Natural killer cell (primary cell): ENCODE data around the gene BCL2L12. TPM values are rescaled to one million over a fixed set of nuclear protein-coding genes. Genes with fewer than 3 reads are reported as not detected.

Experiments used
- ATAC-seq, 3 donors: fragments of 150-1000 bp in 2 of 3; fragments of 200-7000 bp in 1 of 3; cut with Tn5 transposase; 1 replicate in 1 of 3; 2 replicates in 2 of 3; pipeline ENCODE4 v1.10.0; 2021; ENCODE audit warnings: mild to moderate bottlenecking in 2 of 3, moderate library complexity in 2 of 3
- DNase-seq, 2 donors: peaks; one replicate each; pipeline versions ENCODE4 v3.0.0 to v3.0.0-alpha.2; 2013 to 2021; ENCODE audit warnings: mixed read lengths in 1 of 2
- H3K27ac ChIP-seq: one replicate; pipeline ENCODE4 v1.5.1; 2013; ENCODE audit warnings: mild to moderate bottlenecking, low read length
- H3K27me3 ChIP-seq: one replicate; pipeline ENCODE4 v1.6.1; 2013; ENCODE audit warnings: low read length; ENCODE audit not compliant: control insufficient read depth, insufficient read depth
- H3K36me3 ChIP-seq: one replicate; pipeline ENCODE4 v1.6.1; 2013; ENCODE audit warnings: low read length; ENCODE audit not compliant: control insufficient read depth, insufficient read depth
- H3K4me1 ChIP-seq: one replicate; pipeline ENCODE4 v1.6.1; 2013; ENCODE audit warnings: low read length; ENCODE audit not compliant: control insufficient read depth, insufficient read depth
- H3K4me3 ChIP-seq: one replicate; pipeline ENCODE4 v1.5.1; 2013; ENCODE audit warnings: low read length
- H3K9me3 ChIP-seq: one replicate; pipeline ENCODE4 v1.6.1; 2013; ENCODE audit warnings: low read length; ENCODE audit not compliant: control insufficient read depth, insufficient read depth
- H3K27ac Mint-ChIP-seq, 2 donors: one replicate each; pipeline ENCODE4 v1.8.0; 2022; ENCODE audit warnings: mild to moderate bottlenecking in 2 of 2, mixed read lengths in 2 of 2, moderate library complexity in 1 of 2
- H3K27me3 Mint-ChIP-seq, 2 donors: one replicate each; pipeline ENCODE4 v1.8.0; 2022; ENCODE audit warnings: low read depth in 2 of 2, mixed read lengths in 2 of 2
- H3K36me3 Mint-ChIP-seq: one replicate; pipeline ENCODE4 v1.8.0; 2022; ENCODE audit warnings: mixed read lengths
- H3K4me1 Mint-ChIP-seq, 2 donors: one replicate each; pipeline ENCODE4 v1.8.0; 2022; ENCODE audit warnings: mixed read lengths in 2 of 2
- H3K4me3 Mint-ChIP-seq: one replicate; pipeline ENCODE4 v1.8.0; 2022; ENCODE audit warnings: mild to moderate bottlenecking, moderate library complexity, mixed read lengths
- H3K9me3 Mint-ChIP-seq, 2 donors: one replicate each; pipeline ENCODE4 v1.8.0; 2022; ENCODE audit warnings: mixed read lengths in 2 of 2
- CTCF ChIP-seq: fragments of 200-600 bp; IDR thresholded peaks from one replicate; pipeline ENCODE4 v1.8.0; 2022; ENCODE audit warnings: antibody characterized with exemption
- WGBS: methylation state at CpG from one replicate; pipeline ENCODE4 v1.1.7; 2013; ENCODE audit warnings: missing lambda C conversion rate; ENCODE audit not compliant: insufficient coverage; 5-methylcytosine and 5-hydroxymethylcytosine counted together
- intact Hi-C: fragments of 100-400 bp; cut with micrococcal nuclease; formaldehyde crosslinking; loops from one replicate; pipeline ENCODE4 v1.14.2; 2022
- total RNA-seq, 4 donors: library from RNA; stranded (reverse); fragments of 120-200 nt in 1 of 4; gene quantifications; one replicate each; pipeline versions ENCODE4 v1.2.3 to v1.2.4, GENCODE V29; 2013 to 2022

BCL2L12 gene
- total RNA-seq, 3 donors from 2014 or later (not counting 1 experiment from before 2014, with no cell fraction given): 15.6 to 34.6 (median 22.3) TPM

GRCh38 chr19:49665036-49665350, 740 bp upstream of the BCL2L12 start:
- ATAC-seq (no peak), DNase-seq (no peak)
- peak overlapping the region; percentile 73 for H3K27ac ChIP-seq
- H3K27me3 ChIP-seq: no peaks in the 10 kb centered on the region
- Mint-ChIP-seq H3K4me3 (peak overlapping the region; percentile 99), H3K9me3 (no peaks in the 10 kb centered on the region), H3K4me1 (peaks cover 33 to 50% of the 10 kb centered on the region in 2 donors), H3K36me3 (no peaks in the 10 kb centered on the region), H3K27ac (peak overlapping the region; percentile 96 to 99), H3K27me3 (no peaks in the 10 kb centered on the region)
- no peak for TF ChIP-seq CTCF
- under 1% methylated on average over 7 of the region's 7 CpGs for WGBS
- H3K4me1 ChIP-seq: peaks cover 34% of the 10 kb centered on the region
- intact Hi-C loops: loop anchor here (1.0 to 2.0 kb wide), 2 partner anchors 11 to 16 kb away; no protein-coding TSS in a partner anchor
- peak overlapping the region; percentile 91 for H3K4me3 ChIP-seq
- peaks cover 25% of the 10 kb centered on the region for H3K36me3 ChIP-seq
- H3K9me3 ChIP-seq: no peaks in the 10 kb centered on the region

DNA sequence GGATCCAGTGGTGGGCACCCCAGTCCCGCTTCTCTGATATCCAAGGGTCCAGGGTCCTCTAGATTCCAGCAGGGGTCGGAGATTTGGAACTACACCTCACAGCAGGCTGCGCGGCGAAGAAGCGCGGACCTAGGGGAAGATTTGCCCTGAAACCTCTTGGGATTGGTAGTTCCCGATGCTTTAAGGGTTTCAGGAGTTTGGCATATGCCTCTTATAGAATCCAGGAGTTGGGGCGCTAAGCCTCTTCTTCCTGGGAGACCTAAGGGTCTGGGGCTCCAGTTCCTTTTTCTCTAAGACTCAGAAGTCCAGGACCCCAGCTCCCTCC, 349 bp downstream of the BCL2L12 start:
- peak overlapping the region; percentile 91 for H3K4me3 ChIP-seq
- 1% methylated on average over 9 of the region's 9 CpGs for WGBS
- no peaks in the 10 kb centered on the region for H3K27me3 ChIP-seq
- no peak for TF ChIP-seq CTCF
- intact Hi-C loops: no loop called here
- H3K4me1 Mint-ChIP-seq: peaks cover 33 to 50% of the 10 kb centered on the region in 2 donors
- peak overlapping the region; percentile 68 for H3K27ac ChIP-seq
- no peaks in the 10 kb centered on the region for H3K9me3 Mint-ChIP-seq
- peak overlapping the region; percentile 96 to 99 for H3K27ac Mint-ChIP-seq
- peak; percentile 1 to 6 (median 1) for ATAC-seq
- H3K27me3 Mint-ChIP-seq: no peaks in the 10 kb centered on the region
- H3K4me3 Mint-ChIP-seq: peak overlapping the region; percentile 99
- H3K36me3 Mint-ChIP-seq: no peaks in the 10 kb centered on the region
- H3K4me1 ChIP-seq: peaks cover 34% of the 10 kb centered on the region
- H3K36me3 ChIP-seq: peaks cover 17% of the 10 kb centered on the region
- DNase-seq: no peak
- H3K9me3 ChIP-seq: no peaks in the 10 kb centered on the region

DNA sequence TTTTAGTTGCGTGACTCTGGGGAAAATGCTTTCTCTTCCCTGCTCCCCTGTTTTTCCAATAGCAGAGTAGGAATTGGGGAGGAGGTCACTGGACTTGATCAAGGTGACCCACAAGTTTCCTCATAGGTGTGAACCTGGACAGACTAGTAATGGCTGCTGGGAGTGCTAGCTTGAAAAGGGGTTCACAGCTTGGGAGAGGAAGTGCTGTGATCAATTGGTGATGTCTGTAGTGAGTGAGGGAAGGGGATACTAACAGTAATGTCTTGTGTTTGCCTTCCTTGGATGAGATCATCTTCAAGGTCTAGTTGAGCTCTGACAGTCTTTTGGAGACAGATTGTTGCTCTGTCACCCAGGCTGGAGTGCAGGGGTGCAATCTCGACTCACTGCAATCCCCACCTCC, 1.7 kb downstream of the BCL2L12 start:
- no peak overlapping the region for H3K27ac ChIP-seq
- no peak overlapping the region for H3K4me3 ChIP-seq
- no peak for TF ChIP-seq CTCF
- Mint-ChIP-seq H3K27ac (peak overlapping the region in 1 of 2 donors; percentile 96), H3K4me1 (peaks cover 38 to 52% of the 10 kb centered on the region in 2 donors), H3K4me3 (peak overlapping the region; percentile 99), H3K36me3 (no peaks in the 10 kb centered on the region), H3K27me3 (no peaks in the 10 kb centered on the region), H3K9me3 (no peaks in the 10 kb centered on the region)
- DNase-seq (no peak), ATAC-seq (no peak)
- H3K36me3 ChIP-seq: peaks cover 4% of the 10 kb centered on the region
- H3K4me1 ChIP-seq: peaks cover 40% of the 10 kb centered on the region
- H3K9me3 ChIP-seq: no peaks in the 10 kb centered on the region
- WGBS: 97% methylated on average over 2 of the region's 2 CpGs
- intact Hi-C loops: no loop called here
- no peaks in the 10 kb centered on the region for H3K27me3 ChIP-seq

DNA sequence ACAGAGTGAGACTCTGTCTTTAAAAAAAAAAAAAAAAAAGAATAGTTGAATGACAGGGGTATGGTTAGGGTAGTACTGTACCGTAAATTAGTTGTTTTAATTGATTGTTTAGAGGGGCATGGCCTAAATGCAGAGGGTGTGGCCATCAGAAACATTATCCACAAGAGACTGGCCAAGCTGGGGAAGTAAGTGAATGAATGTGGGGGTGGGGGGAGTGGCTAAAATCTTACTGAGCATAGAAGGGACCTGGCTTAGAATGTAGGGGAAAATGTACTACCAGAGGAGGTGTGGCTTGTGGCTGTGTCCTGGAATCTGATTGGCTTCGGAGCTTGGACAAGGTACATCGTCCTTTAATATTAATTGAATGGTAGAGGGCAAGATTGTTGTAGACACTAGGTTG, 3.8 kb downstream of the BCL2L12 start:
- no peak overlapping the region for H3K27ac ChIP-seq
- H3K27ac Mint-ChIP-seq: no peak overlapping the region
- 97% methylated on average over 3 of the region's 3 CpGs for WGBS
- no peak overlapping the region for H3K4me3 Mint-ChIP-seq
- intact Hi-C loops: no loop called here
- TF ChIP-seq CTCF: no peak
- no peaks in the 10 kb centered on the region for H3K36me3 ChIP-seq
- peaks cover 23% of the 10 kb centered on the region for H3K4me1 ChIP-seq
- ATAC-seq (no peak), DNase-seq (no peak)
- H3K4me3 ChIP-seq: no peak overlapping the region
- no peaks in the 10 kb centered on the region for H3K9me3 Mint-ChIP-seq
- H3K27me3 Mint-ChIP-seq: no peaks in the 10 kb centered on the region
- no peaks in the 10 kb centered on the region for H3K9me3 ChIP-seq
- peaks cover 30 to 39% of the 10 kb centered on the region in 2 donors for H3K4me1 Mint-ChIP-seq
- H3K36me3 Mint-ChIP-seq: no peaks in the 10 kb centered on the region
- no peaks in the 10 kb centered on the region for H3K27me3 ChIP-seq
